ENCODE data around the gene ACOT9. TPM values are rescaled to one million over a fixed set of nuclear protein-coding genes. Genes with fewer than 3 reads are reported as not detected.

Gene ACOT9
- total RNA-seq, 1 donor from 2014 or later = 52.7 TPM

GRCh38 chrX:23720117-23720677 is 22.9 kb downstream of the ACOT9 start:
- Histone ChIP-seq H3K9me3 (ENCODE audit: low read depth) (no peaks in the 10 kb centered on the region), H3K4me1 (peaks cover 6% of the 10 kb centered on the region), H3K27me3 (no peaks in the 10 kb centered on the region), H4K20me1 (ENCODE audit: low read depth) (no peaks in the 10 kb centered on the region), H3K9ac (no peak overlapping the region), H3K4me3 (no peak overlapping the region), H3K27ac (no peak overlapping the region), H3K4me2 (no peak overlapping the region), H3K36me3 (no peaks in the 10 kb centered on the region), H3F3A (ENCODE audit: low read depth) (no peaks in the 10 kb centered on the region), H2AFZ (replicated peaks) (no peak overlapping the region), H3K79me2 (ENCODE audit: low read depth) (no peaks in the 10 kb centered on the region)
- no peak for DNase-seq (ENCODE audit: low spot score)
- no peak for TF ChIP-seq EZH2phosphoT487 (IDR thresholded peaks at IDR 0.05)
- TF ChIP-seq, protein P1, sequence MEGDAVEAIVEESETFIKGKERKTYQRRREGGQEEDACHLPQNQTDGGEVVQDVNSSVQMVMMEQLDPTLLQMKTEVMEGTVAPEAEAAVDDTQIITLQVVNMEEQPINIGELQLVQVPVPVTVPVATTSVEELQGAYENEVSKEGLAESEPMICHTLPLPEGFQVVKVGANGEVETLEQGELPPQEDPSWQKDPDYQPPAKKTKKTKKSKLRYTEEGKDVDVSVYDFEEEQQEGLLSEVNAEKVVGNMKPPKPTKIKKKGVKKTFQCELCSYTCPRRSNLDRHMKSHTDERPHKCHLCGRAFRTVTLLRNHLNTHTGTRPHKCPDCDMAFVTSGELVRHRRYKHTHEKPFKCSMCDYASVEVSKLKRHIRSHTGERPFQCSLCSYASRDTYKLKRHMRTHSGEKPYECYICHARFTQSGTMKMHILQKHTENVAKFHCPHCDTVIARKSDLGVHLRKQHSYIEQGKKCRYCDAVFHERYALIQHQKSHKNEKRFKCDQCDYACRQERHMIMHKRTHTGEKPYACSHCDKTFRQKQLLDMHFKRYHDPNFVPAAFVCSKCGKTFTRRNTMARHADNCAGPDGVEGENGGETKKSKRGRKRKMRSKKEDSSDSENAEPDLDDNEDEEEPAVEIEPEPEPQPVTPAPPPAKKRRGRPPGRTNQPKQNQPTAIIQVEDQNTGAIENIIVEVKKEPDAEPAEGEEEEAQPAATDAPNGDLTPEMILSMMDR (IDR thresholded peaks at IDR 0.05) = no peak
- TF ChIP-seq EZH2 (IDR thresholded peaks at IDR 0.05) = no peak
- Mint-ChIP-seq H3K36me3 (no peaks in the 10 kb centered on the region), H3K27me3 (ENCODE audit: insufficient read depth, low read depth) (peaks cover 3% of the 10 kb centered on the region), H3K4me1 (no peaks in the 10 kb centered on the region), H3K27ac (no peak overlapping the region), H3K9me3 (no peaks in the 10 kb centered on the region), H3K4me3 (no peak overlapping the region)

GRCh38 chrX:23705235-23705634 is 37.8 kb downstream of the ACOT9 start:
- Mint-ChIP-seq H3K9me3 (no peaks in the 10 kb centered on the region), H3K36me3 (peaks cover 5% of the 10 kb centered on the region), H3K4me3 (no peak overlapping the region), H3K4me1 (no peaks in the 10 kb centered on the region), H3K27me3 (ENCODE audit: insufficient read depth, low read depth) (no peaks in the 10 kb centered on the region), H3K27ac (no peak overlapping the region)
- H3K4me3 ChIP-seq = no peak overlapping the region
- H3K27me3 ChIP-seq = no peaks in the 10 kb centered on the region
- H3K9ac ChIP-seq = no peak overlapping the region
- H4K20me1 ChIP-seq (ENCODE audit: low read depth) = no peaks in the 10 kb centered on the region
- H3K36me3 ChIP-seq = no peaks in the 10 kb centered on the region
- H3K9me3 ChIP-seq (ENCODE audit: low read depth) = no peaks in the 10 kb centered on the region
- DNase-seq (ENCODE audit: low spot score) = no peak
- no peak overlapping the region for H2AFZ ChIP-seq (replicated peaks)
- H3K27ac ChIP-seq = no peak overlapping the region
- no peaks in the 10 kb centered on the region for H3K79me2 ChIP-seq (ENCODE audit: low read depth)
- H3K4me2 ChIP-seq = no peak overlapping the region
- TF ChIP-seq EZH2phosphoT487 (IDR thresholded peaks at IDR 0.05) (no peak), EZH2 (IDR thresholded peaks at IDR 0.05) (no peak)
- TF ChIP-seq, protein P1 (IDR thresholded peaks at IDR 0.05) = no peak
- H3F3A ChIP-seq (ENCODE audit: low read depth) = no peaks in the 10 kb centered on the region
- H3K4me1 ChIP-seq = no peaks in the 10 kb centered on the region

- Histone ChIP-seq H3K36me3 (no peaks in the 10 kb centered on the region), H3K79me2 (ENCODE audit: low read depth) (no peaks in the 10 kb centered on the region), H3K9me3 (ENCODE audit: low read depth) (no peaks in the 10 kb centered on the region), H3K4me1 (no peaks in the 10 kb centered on the region), H3K27ac (no peak overlapping the region), H3K4me2 (no peak overlapping the region), H3F3A (ENCODE audit: low read depth) (no peaks in the 10 kb centered on the region), H2AFZ (replicated peaks) (no peak overlapping the region), H3K4me3 (no peak overlapping the region), H3K27me3 (no peaks in the 10 kb centered on the region), H4K20me1 (ENCODE audit: low read depth) (no peaks in the 10 kb centered on the region), H3K9ac (no peak overlapping the region)
- Mint-ChIP-seq H3K36me3 (peaks cover 5% of the 10 kb centered on the region), H3K4me1 (no peaks in the 10 kb centered on the region), H3K4me3 (no peak overlapping the region), H3K9me3 (no peaks in the 10 kb centered on the region), H3K27ac (no peak overlapping the region), H3K27me3 (ENCODE audit: insufficient read depth, low read depth) (no peaks in the 10 kb centered on the region)
- TF ChIP-seq EZH2phosphoT487 (IDR thresholded peaks at IDR 0.05) (no peak), EZH2 (IDR thresholded peaks at IDR 0.05) (no peak)
- TF ChIP-seq, protein P1 (IDR thresholded peaks at IDR 0.05) = no peak
- no peak for DNase-seq (ENCODE audit: low spot score)
Measured at GRCh38 chrX:23704673-23705206, 38.3 kb downstream of the ACOT9 start.
